Lower leg skin (tissue), 4 donors: ENCODE results near the gene DPYSL3. TPM values are rescaled to one million over a fixed set of nuclear protein-coding genes. Genes with fewer than 3 reads are reported as not detected.
A peak's percentile ranks its signal among the peaks of the same experiment; 100 is the strongest.

Experiments used
- DNase-seq, 2 donors: peaks; one replicate each; pipeline ENCODE4 v3.0.0-alpha.2; 2019; ENCODE audit warnings: low spot score in 2 of 2
- H3K4me3 ChIP-seq: fragments of 200-600 bp; sonication (generic); 2 replicates; pipeline ENCODE4 v1.5.1; 2017; ENCODE audit warnings: mild to moderate bottlenecking, low read depth; ENCODE audit not compliant: poor library complexity, severe bottlenecking
- POLR2A ChIP-seq, 2 donors: fragments of 450-650 bp; IDR thresholded peaks; one replicate each; pipeline ENCODE4 v1.6.1; 2016 to 2017; ENCODE audit warnings: antibody characterized with exemption in 2 of 2, mild to moderate bottlenecking in 1 of 2, moderate library complexity in 1 of 2
- WGBS, 2 donors: methylation state at CpG; one replicate each; pipeline ENCODE4 v1.1.5; 2018; 5-methylcytosine and 5-hydroxymethylcytosine counted together
- intact Hi-C: fragments of 100-400 bp; cut with DNase I; formaldehyde crosslinking; loops from one replicate; pipeline ENCODE4 v1.15.0; 2023; ENCODE audit warnings: low total_unique reads
- total RNA-seq, 4 donors: library from RNA; depleted of rRNA; stranded (reverse); fragments of >200 nt; gene quantifications; one replicate each; pipeline ENCODE4 v1.1.0, GENCODE V29; 2016
- TF ChIP-seq, protein P1 (sequence below), 3 donors: fragments of 450-650 bp; IDR thresholded peaks; one replicate each; pipeline ENCODE4 v1.5.1; 2016; ENCODE audit warnings: antibody characterized with exemption in 3 of 3, mild to moderate bottlenecking in 3 of 3, moderate library complexity in 2 of 3

The DPYSL3 gene
- total RNA-seq, 4 donors from 2014 or later, result 7.1 to 32.2 (median 11.0) TPM

DNA sequence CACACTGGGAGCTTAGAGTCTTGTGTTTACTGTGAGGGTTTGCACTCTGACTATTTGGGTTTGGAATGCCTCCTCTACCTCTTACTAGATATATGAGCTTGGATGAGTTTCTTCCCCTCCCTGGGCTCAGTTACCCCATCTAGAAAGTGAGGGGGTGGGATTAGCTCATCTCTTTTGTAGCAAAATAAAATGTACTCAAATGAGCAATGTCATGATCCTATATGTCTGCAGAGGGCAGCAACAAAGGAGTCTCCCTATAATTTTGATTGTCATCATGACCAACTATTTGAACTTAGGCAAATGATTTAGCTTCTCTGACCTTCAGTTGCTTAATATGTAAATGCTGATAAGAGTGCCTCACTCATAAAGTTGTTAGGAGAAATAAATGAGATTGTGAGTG, 109.0 kb downstream of the DPYSL3 start:
- no peak for DNase-seq
- TF ChIP-seq, protein P1, sequence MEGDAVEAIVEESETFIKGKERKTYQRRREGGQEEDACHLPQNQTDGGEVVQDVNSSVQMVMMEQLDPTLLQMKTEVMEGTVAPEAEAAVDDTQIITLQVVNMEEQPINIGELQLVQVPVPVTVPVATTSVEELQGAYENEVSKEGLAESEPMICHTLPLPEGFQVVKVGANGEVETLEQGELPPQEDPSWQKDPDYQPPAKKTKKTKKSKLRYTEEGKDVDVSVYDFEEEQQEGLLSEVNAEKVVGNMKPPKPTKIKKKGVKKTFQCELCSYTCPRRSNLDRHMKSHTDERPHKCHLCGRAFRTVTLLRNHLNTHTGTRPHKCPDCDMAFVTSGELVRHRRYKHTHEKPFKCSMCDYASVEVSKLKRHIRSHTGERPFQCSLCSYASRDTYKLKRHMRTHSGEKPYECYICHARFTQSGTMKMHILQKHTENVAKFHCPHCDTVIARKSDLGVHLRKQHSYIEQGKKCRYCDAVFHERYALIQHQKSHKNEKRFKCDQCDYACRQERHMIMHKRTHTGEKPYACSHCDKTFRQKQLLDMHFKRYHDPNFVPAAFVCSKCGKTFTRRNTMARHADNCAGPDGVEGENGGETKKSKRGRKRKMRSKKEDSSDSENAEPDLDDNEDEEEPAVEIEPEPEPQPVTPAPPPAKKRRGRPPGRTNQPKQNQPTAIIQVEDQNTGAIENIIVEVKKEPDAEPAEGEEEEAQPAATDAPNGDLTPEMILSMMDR (IDR thresholded peaks at IDR 0.05), result no peak
- no peak for TF ChIP-seq POLR2A (IDR thresholded peaks at IDR 0.05)
- intact Hi-C loops, result no loop called here
- H3K4me3 ChIP-seq, result no peak overlapping the region

DNA sequence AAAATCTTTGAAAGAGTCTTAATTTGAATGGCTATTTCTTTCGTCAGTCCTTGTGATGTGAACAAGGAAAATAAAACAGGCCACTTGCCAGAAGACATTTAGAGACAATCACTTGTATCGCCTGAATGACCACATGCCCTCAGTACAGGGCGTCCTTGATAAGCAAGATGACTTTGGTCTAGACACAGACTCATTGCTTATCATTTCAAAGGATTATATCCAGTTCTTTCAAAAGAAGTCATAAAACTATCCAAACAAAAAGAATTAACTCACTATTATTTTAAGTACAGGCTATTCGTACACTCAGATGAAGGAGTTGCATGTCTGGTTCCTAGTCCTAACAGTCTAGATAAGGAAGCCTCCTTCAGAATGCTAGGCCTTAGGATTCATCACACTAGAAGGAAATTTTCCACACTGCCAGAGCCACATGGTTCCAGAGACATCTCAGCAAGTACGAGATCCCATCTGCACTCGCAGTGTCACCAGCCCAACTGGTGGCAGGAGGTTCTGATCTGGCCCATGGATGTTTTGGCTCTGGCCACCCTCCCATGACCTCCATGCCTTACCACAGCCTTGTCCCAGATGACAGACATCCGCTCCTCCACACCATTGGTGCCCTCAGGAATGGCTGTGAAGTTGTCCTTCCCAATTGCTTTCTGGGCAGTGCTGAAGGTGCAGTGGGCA, 109.6 kb downstream of the DPYSL3 start:
- no peak for DNase-seq
- H3K4me3 ChIP-seq, result no peak overlapping the region
- TF ChIP-seq, protein P1 (IDR thresholded peaks at IDR 0.05), result no peak
- no peak for TF ChIP-seq POLR2A (IDR thresholded peaks at IDR 0.05)
- intact Hi-C loops, result no loop called here
- WGBS, 2 donors, result 82 to 84% methylated on average over 7 of the region's 7 CpGs

DNA sequence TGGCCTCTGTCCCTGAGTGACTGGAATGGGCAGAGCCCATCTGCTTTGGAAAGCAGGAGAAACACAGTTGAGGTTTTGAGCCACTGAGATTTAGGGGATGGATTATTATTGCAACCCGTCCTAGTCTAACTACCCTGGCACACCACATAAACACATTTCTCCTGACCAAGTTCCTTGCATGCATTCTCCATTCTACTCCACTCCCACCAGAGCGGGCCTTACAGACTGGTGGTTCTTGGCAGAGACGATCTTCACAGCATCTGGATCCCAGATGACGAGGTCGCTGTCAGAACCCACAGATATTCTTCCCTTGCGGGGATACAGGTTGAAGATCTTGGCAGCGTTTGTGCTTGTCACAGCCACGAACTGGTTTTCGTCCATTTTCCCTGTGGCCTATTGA, 111.0 kb downstream of the DPYSL3 start:
- no peak for TF ChIP-seq POLR2A (IDR thresholded peaks at IDR 0.05)
- TF ChIP-seq, protein P1 (IDR thresholded peaks at IDR 0.05), result no peak
- DNase-seq, result no peak
- H3K4me3 ChIP-seq, result no peak overlapping the region
- intact Hi-C loops, result no loop called here
- WGBS, 2 donors, result 66 to 67% methylated on average over 9 of the region's 9 CpGs

DNA sequence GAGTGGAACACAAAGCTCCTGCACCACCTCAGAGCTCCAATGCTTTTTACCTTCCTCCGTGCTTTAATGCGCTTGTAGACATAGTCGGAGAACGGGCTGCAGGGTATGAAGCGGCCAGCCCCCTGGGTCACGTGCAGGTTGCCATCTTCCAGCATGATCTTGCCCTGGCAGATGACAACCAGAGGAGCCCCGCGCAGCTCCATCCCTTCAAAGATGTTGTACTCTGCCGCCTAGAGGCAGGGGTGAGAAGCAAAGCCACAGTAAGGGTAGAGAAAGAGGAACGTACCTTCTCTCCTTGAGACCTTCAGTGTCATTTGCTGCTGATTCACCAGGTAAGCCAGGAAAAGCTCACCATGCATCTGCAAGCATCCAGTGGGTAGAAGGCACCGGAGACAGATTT, 112.3 kb downstream of the DPYSL3 start:
- intact Hi-C loops, result no loop called here
- DNase-seq, result no peak
- H3K4me3 ChIP-seq, result no peak overlapping the region
- TF ChIP-seq, protein P1 (IDR thresholded peaks at IDR 0.05), result no peak
- no peak for TF ChIP-seq POLR2A (IDR thresholded peaks at IDR 0.05)
- 91 to 94% methylated on average over 11 of the region's 11 CpGs for WGBS, 2 donors

- WGBS, 2 donors, result 63 to 72% methylated on average over 8 of the region's 8 CpGs
- DNase-seq, result peak in 1 of 2 donors; percentile 39
- no peak overlapping the region for H3K4me3 ChIP-seq
- intact Hi-C loops, result no loop called here
- TF ChIP-seq POLR2A (IDR thresholded peaks at IDR 0.05), result no peak
- TF ChIP-seq, protein P1 (IDR thresholded peaks at IDR 0.05), result no peak
These were observed 113.6 kb downstream of the DPYSL3 start for GRCh38 chr5:147396070-147396823.
